GM12878 (cell line): Measurements from ENCODE around the gene CLDN19.

Source experiments
- CREM ChIP-seq: IDR thresholded peaks from 2 replicates; pipeline ENCODE4 v1.6.1; 2014; ENCODE audit warnings: antibody characterized with exemption, low read depth
- EZH2 ChIP-seq: IDR thresholded peaks from 2 replicates; pipeline ENCODE4 v1.6.1; 2012; ENCODE audit warnings: low read depth, mild to moderate bottlenecking, control low read depth, inconsistent platforms, low read length, borderline replicate concordance; ENCODE audit not compliant: control insufficient read depth
- FOS ChIP-seq: IDR thresholded peaks from 3 replicates; pipeline ENCODE4 v1.6.1; 2011; ENCODE audit warnings: borderline replicate concordance; ENCODE audit not compliant: insufficient read length; ENCODE audit errors: extremely low read depth
- JUND ChIP-seq: IDR thresholded peaks from 2 replicates; pipeline ENCODE4 v1.6.1; 2012; ENCODE audit warnings: low read depth, mild to moderate bottlenecking, low read length, improper control_type of control experiment, moderate library complexity
- MTA3 ChIP-seq: IDR thresholded peaks from 2 replicates; pipeline ENCODE4 v1.6.1; 2012; ENCODE audit warnings: low read length, inconsistent platforms, borderline replicate concordance
- NFYB ChIP-seq: IDR thresholded peaks from 2 replicates; pipeline ENCODE4 v1.6.1; 2011; ENCODE audit warnings: low read depth, mild to moderate bottlenecking, low read length, improper control_type of control experiment, moderate library complexity; ENCODE audit not compliant: insufficient read depth
- POLR2A ChIP-seq: IDR thresholded peaks from 2 replicates; pipeline ENCODE4 v1.6.1; 2011; ENCODE audit warnings: low read depth, mild to moderate bottlenecking, low read length
- POLR2AphosphoS5 ChIP-seq: IDR thresholded peaks from 2 replicates; pipeline ENCODE4 v1.6.1; 2011; ENCODE audit warnings: mild to moderate bottlenecking, low read length, inconsistent platforms
- TF ChIP-seq, protein P1 (sequence below): IDR thresholded peaks from 2 replicates; pipeline ENCODE4 v1.6.1; 2012; ENCODE audit warnings: low read depth, low read length, improper control_type of control experiment
- TF ChIP-seq, protein P2 (sequence below), 3 experiments: IDR thresholded peaks in 2 of 3; conservative IDR thresholded peaks in 1 of 3; 2 replicates each; pipeline ENCODE4 v1.5.1; 2011; ENCODE audit warnings: low read depth in 3 of 3, low read length in 3 of 3, mild to moderate bottlenecking in 3 of 3, control low read depth in 2 of 3, moderate library complexity in 2 of 3, inconsistent platforms in 1 of 3, mixed read lengths in 1 of 3; ENCODE audit not compliant: control insufficient read depth in 2 of 3, insufficient read depth in 1 of 3; ENCODE audit errors: extremely low read depth in 1 of 3
- TF ChIP-seq, protein P3 (sequence below): fragments of 450-650 bp; IDR thresholded peaks from 2 replicates; pipeline ENCODE4 v1.6.1; 2018; ENCODE audit warnings: borderline replicate concordance, mild to moderate bottlenecking; ENCODE audit not compliant: partially characterized antibody

DNA sequence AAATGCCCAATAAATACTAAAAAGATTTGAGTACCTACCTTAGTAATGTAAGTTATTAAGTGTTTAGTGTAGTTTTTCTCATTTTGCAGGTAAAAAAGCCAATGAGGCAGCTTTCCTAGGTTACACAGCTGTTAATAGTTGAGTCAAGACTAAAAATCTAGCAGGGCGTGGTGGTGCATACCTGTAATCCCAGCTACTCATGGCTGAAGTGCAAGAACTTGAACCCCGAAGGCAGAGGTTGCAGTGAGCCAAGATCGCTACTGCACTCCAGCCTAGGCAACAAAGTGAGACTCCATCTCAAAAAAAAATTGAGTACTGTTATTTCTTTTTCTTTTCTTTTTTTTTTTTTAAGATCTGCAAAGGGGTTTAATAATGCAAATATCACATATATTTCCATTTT, 50.1 kb downstream of the CLDN19 start:
- TF ChIP-seq FOS (no peak), EZH2 (no peak), POLR2A (no peak), NFYB (no peak), CREM (no peak), MTA3 (no peak), POLR2AphosphoS5 (peak; percentile 48; the same call in 1 of the 2 replicates), JUND (no peak)
- TF ChIP-seq, protein P1, sequence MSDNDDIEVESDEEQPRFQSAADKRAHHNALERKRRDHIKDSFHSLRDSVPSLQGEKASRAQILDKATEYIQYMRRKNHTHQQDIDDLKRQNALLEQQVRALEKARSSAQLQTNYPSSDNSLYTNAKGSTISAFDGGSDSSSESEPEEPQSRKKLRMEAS: no peak
- TF ChIP-seq, protein P2, sequence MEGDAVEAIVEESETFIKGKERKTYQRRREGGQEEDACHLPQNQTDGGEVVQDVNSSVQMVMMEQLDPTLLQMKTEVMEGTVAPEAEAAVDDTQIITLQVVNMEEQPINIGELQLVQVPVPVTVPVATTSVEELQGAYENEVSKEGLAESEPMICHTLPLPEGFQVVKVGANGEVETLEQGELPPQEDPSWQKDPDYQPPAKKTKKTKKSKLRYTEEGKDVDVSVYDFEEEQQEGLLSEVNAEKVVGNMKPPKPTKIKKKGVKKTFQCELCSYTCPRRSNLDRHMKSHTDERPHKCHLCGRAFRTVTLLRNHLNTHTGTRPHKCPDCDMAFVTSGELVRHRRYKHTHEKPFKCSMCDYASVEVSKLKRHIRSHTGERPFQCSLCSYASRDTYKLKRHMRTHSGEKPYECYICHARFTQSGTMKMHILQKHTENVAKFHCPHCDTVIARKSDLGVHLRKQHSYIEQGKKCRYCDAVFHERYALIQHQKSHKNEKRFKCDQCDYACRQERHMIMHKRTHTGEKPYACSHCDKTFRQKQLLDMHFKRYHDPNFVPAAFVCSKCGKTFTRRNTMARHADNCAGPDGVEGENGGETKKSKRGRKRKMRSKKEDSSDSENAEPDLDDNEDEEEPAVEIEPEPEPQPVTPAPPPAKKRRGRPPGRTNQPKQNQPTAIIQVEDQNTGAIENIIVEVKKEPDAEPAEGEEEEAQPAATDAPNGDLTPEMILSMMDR (IDR thresholded peaks at IDR 0.05 in 2 of 3, conservative IDR thresholded peaks at IDR 0.05 in 1 of 3; ENCODE audit: control insufficient read depth in 2 of 3, extremely low read depth in 1 of 3, insufficient read depth in 1 of 3, low read depth in 3 of 3, low read length in 3 of 3): no peak
- TF ChIP-seq, protein P3, sequence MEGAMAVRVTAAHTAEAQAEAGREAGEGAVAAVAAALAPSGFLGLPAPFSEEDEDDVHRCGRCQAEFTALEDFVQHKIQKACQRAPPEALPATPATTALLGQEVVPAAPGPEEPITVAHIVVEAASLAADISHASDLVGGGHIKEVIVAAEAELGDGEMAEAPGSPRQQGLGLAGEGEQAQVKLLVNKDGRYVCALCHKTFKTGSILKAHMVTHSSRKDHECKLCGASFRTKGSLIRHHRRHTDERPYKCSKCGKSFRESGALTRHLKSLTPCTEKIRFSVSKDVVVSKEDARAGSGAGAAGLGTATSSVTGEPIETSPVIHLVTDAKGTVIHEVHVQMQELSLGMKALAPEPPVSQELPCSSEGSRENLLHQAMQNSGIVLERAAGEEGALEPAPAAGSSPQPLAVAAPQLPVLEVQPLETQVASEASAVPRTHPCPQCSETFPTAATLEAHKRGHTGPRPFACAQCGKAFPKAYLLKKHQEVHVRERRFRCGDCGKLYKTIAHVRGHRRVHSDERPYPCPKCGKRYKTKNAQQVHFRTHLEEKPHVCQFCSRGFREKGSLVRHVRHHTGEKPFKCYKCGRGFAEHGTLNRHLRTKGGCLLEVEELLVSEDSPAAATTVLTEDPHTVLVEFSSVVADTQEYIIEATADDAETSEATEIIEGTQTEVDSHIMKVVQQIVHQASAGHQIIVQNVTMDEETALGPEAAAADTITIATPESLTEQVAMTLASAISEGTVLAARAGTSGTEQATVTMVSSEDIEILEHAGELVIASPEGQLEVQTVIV: no peak
